ENCODE data around the gene EML1. TPM values are rescaled to one million over a fixed set of nuclear protein-coding genes. Genes with fewer than 3 reads are reported as not detected.

EML1 gene
- total and polyA plus RNA-seq, 2 of the 13 experiments (the other 11 are each of a cell fraction or from before 2014, with no cell fraction given), result 0.59 to 1.7 TPM

- Histone ChIP-seq H3K27me3 (ENCODE audit: control insufficient read depth in 1 of 2, insufficient read depth in 2 of 2, low read length in 2 of 2) (peaks cover 6 to 69% of the 10 kb centered on the region in 2 experiments; a peak in 3 of 5 replicates), H3K36me3 (replicated peaks in 1 of 2; ENCODE audit: control insufficient read depth in 1 of 2, insufficient read depth in 2 of 2, low read length in 2 of 2) (no peaks in the 10 kb centered on the region), H3K4me3 (replicated peaks in 1 of 3; ENCODE audit: insufficient read depth in 1 of 3, low read depth in 2 of 3, low read length in 3 of 3) (no peak overlapping the region), H3K4me2 (ENCODE audit: low read depth, low read length) (no peak overlapping the region), H3K9me3 (ENCODE audit: low read length) (no peaks in the 10 kb centered on the region), H4K20me1 (ENCODE audit: insufficient read depth, low read length) (no peaks in the 10 kb centered on the region), H3K4me1 (ENCODE audit: insufficient read depth, low read length) (peaks cover 6% of the 10 kb centered on the region; the same call in 1 of the 2 replicates), H2AFZ (ENCODE audit: low read length) (no peak overlapping the region), H3K27ac (ENCODE audit: extremely low read length, insufficient read depth, low read length) (no peak overlapping the region), H3K79me2 (ENCODE audit: insufficient read depth, low read length) (no peaks in the 10 kb centered on the region), H3K9ac (ENCODE audit: insufficient read depth, low read depth, low read length) (no peak overlapping the region)
- no peak for TF ChIP-seq NCOA5 (CRISPR knock-in tag; IDR thresholded peaks at IDR 0.05)
- TF ChIP-seq, protein P1, sequence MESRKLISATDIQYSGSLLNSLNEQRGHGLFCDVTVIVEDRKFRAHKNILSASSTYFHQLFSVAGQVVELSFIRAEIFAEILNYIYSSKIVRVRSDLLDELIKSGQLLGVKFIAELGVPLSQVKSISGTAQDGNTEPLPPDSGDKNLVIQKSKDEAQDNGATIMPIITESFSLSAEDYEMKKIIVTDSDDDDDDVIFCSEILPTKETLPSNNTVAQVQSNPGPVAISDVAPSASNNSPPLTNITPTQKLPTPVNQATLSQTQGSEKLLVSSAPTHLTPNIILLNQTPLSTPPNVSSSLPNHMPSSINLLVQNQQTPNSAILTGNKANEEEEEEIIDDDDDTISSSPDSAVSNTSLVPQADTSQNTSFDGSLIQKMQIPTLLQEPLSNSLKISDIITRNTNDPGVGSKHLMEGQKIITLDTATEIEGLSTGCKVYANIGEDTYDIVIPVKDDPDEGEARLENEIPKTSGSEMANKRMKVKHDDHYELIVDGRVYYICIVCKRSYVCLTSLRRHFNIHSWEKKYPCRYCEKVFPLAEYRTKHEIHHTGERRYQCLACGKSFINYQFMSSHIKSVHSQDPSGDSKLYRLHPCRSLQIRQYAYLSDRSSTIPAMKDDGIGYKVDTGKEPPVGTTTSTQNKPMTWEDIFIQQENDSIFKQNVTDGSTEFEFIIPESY (CRISPR knock-in tag; IDR thresholded peaks at IDR 0.05), result peak; percentile 23; the same call in 1 of the 2 replicates
- CTCF ChIA-PET (ENCODE audit: low intra/inter-chr PET ratio, low total read pairs), result no interaction called here
- in situ Hi-C loops (cut with HindIII; ENCODE audit: extremely low pct_ligation_motif_present, low pct_unique_long_range_greater_than_20kb), result no loop called here
- no TSS peak for BruUV-seq (replicated peaks)
- no peak for ATAC-seq
- whole genome bisulfite sequencing (ENCODE audit: low lambda C conversion rate), result 63% methylated on average over 21 of the region's 21 CpGs
- FAIRE-seq, result no peak
- intact Hi-C loops (cut with micrococcal nuclease; ENCODE audit: unreplicated experiment), result no loop called here
- DNase-seq (ENCODE audit: low spot score), result no peak
- POLR2A ChIA-PET, result no interaction called here
Observed at GRCh38 chr14:99756796-99757195, 36.4 kb upstream of the EML1 start.

GRCh38 chr14:99757331-99758070 lies 35.7 kb upstream of the EML1 start:
- Histone ChIP-seq H3K9ac (ENCODE audit: insufficient read depth, low read depth, low read length) (no peak overlapping the region), H3K9me3 (ENCODE audit: low read length) (no peaks in the 10 kb centered on the region), H3K4me2 (ENCODE audit: low read depth, low read length) (no peak overlapping the region), H4K20me1 (ENCODE audit: insufficient read depth, low read length) (no peaks in the 10 kb centered on the region), H2AFZ (ENCODE audit: low read length) (no peak overlapping the region), H3K27ac (ENCODE audit: extremely low read length, insufficient read depth, low read length) (no peak overlapping the region), H3K79me2 (ENCODE audit: insufficient read depth, low read length) (no peaks in the 10 kb centered on the region), H3K4me3 (replicated peaks in 1 of 3; ENCODE audit: insufficient read depth in 1 of 3, low read depth in 2 of 3, low read length in 3 of 3) (no peak overlapping the region), H3K27me3 (ENCODE audit: control insufficient read depth in 1 of 2, insufficient read depth in 2 of 2, low read length in 2 of 2) (peaks cover 4 to 62% of the 10 kb centered on the region in 2 experiments; a peak in 3 of 5 replicates), H3K4me1 (ENCODE audit: insufficient read depth, low read length) (peaks cover 10% of the 10 kb centered on the region; the same call in 1 of the 2 replicates), H3K36me3 (replicated peaks in 1 of 2; ENCODE audit: control insufficient read depth in 1 of 2, insufficient read depth in 2 of 2, low read length in 2 of 2) (no peaks in the 10 kb centered on the region)
- intact Hi-C loops (cut with micrococcal nuclease; ENCODE audit: unreplicated experiment) (no loop called here), in situ Hi-C loops (cut with HindIII; ENCODE audit: extremely low pct_ligation_motif_present, low pct_unique_long_range_greater_than_20kb) (no loop called here)
- POLR2A ChIA-PET, result no interaction called here
- no peak for FAIRE-seq
- CTCF ChIA-PET (ENCODE audit: low intra/inter-chr PET ratio, low total read pairs), result no interaction called here
- no peak for DNase-seq (ENCODE audit: low spot score)
- BruUV-seq (replicated peaks), result no TSS peak
- 44% methylated on average over 12 of the region's 12 CpGs for WGBS (ENCODE audit: low lambda C conversion rate)
- TF ChIP-seq ZNF326 (CRISPR knock-in tag; IDR thresholded peaks at IDR 0.05; ENCODE audit: borderline replicate concordance), result no peak
- TF ChIP-seq, protein P1 (CRISPR knock-in tag; IDR thresholded peaks at IDR 0.05), result peak; percentile 8; the same call in 1 of the 2 replicates
- ATAC-seq, result no peak
